Ovary (tissue), 9 donors: ENCODE measurements around the gene PPARA. TPM values are rescaled to one million over a fixed set of nuclear protein-coding genes. Genes with fewer than 3 reads are reported as not detected.

Experiments used
- DNase-seq, 5 donors: peaks; one replicate each; pipeline ENCODE4 v3.0.0-alpha.2; 2019 to 2020
- H3K27ac ChIP-seq, 2 donors: fragments of 200-600 bp; one replicate each; pipeline versions ENCODE4 v1.5.1 to v1.8.0; 2019 to 2022
- H3K27me3 ChIP-seq: fragments of 200-600 bp; one replicate; pipeline ENCODE4 v1.8.0; 2022
- H3K36me3 ChIP-seq: fragments of 200-600 bp; sonication (generic); one replicate; pipeline ENCODE4 v1.5.1; 2019
- H3K4me1 ChIP-seq: one replicate; pipeline ENCODE4 v1.8.1; 2013; ENCODE audit warnings: mild to moderate bottlenecking, moderate library complexity; ENCODE audit not compliant: insufficient read depth
- H3K4me3 ChIP-seq: fragments of 200-600 bp; sonication (generic); one replicate; pipeline ENCODE4 v1.5.1; 2017
- H3K9me3 ChIP-seq, 2 donors: fragments of 200-600 bp in 1 of 2; sonication (generic) in 1 of 2; one replicate each; pipeline versions ENCODE4 v1.5.1 to v1.8.1; 2013 to 2019; ENCODE audit warnings: mild to moderate bottlenecking in 1 of 2, moderate library complexity in 1 of 2
- CTCF ChIP-seq, 3 donors: fragments of 450-650 bp in 2 of 3; fragments of 200-600 bp in 1 of 3; IDR thresholded peaks; one replicate each; pipeline versions ENCODE4 v1.5.1 to v1.8.0; 2016 to 2022; ENCODE audit warnings: antibody characterized with exemption in 3 of 3, mild to moderate bottlenecking in 1 of 3
- EP300 ChIP-seq: sonication (generic); formaldehyde crosslinking; IDR thresholded peaks from one replicate; pipeline ENCODE4 v1.6.1; 2017; ENCODE audit warnings: antibody characterized with exemption
- POLR2A ChIP-seq: fragments of 450-650 bp; IDR thresholded peaks from one replicate; pipeline ENCODE4 v1.6.1; 2017; ENCODE audit warnings: antibody characterized with exemption, mild to moderate bottlenecking, moderate library complexity
- WGBS, 3 donors: extraction: QIAGEN DNeasy Blood & Tissue Kit in 1 of 3; methylation state at CpG; one replicate each; pipeline versions ENCODE4 v1.1.5 to v1.1.7; 2013 to 2017; 5-methylcytosine and 5-hydroxymethylcytosine counted together
- intact Hi-C, 4 donors: fragments of 100-400 bp; cut with DNase I; formaldehyde crosslinking; loops; one replicate each; pipeline versions ENCODE4 v1.11.0 to v1.15.1; 2022 to 2023
- polyA plus RNA-seq, 2 donors: library from polyadenylated mRNA; stranded (reverse); fragments of 200-250 nt in 1 of 2; fragments of 350-450 nt in 1 of 2; fragmentation: Illumina TruSeq in 1 of 2; extraction: RNeasy Lipid Tissue Mini Kit (QIAGEN cat#74804) in 1 of 2; gene quantifications; one replicate each; pipeline ENCODE4 v1.2.3, GENCODE V29; 2013 to 2014
- total RNA-seq, 7 donors: library from RNA; depleted of rRNA in 2 of 7; stranded (reverse); fragments of >200 nt in 2 of 7; fragmentation: NEBNext Ultra II Directional in 3 of 7; extraction: Animal tissue kit (Norgen Biotek cat#: 25700) in 3 of 7; gene quantifications; one replicate each; pipeline versions ENCODE4 v1.1.0 to v1.2.4, GENCODE V29; 2016 to 2023
- donor health status: DM: no; HTN: no; CAD: no; lungs with moderate emphysema.
- donor health status: DM: no; HTN: no; CAD: no.
- donor health status: Bipolar disorder and iron deficiency.
- donor health status: DM: yes; HTN: yes; CAD: no.
- donor health status: DM: no; HTN: no; CAD: no.
- donor health status: DM: yes; HTN: yes; CAD: no.

Gene PPARA
- total and polyA plus RNA-seq, 9 donors, result 9.7 to 41.0 (median 29.9) TPM

DNA sequence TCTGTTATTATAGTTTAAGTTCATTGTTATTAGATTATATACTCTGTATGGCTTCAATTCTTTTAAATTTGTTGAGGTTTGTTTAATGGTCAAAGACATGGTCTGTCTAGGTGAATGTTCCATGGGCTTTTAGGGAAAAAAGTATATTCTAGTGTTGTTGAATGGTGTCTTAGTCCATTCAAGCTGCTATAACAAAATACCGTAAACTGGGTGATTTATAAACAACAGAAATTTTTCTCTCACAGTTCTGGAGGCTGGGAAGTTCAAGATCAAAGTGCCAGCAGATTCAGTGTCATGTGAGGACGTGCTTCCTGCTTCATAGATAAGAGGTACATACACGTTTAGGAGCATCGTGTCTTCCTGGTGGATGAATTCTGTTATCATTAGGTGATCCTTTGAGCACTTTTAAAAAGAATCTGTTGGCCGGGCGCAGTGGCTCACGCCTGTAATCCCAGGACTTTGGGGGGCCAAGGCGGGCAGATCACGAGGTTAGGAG, 26.2 kb downstream of the PPARA start:
- DNase-seq, result no peak
- intact Hi-C loops, result no loop called here
- H3K4me3 ChIP-seq, result no peak overlapping the region
- H3K27me3 ChIP-seq, result no peaks in the 10 kb centered on the region
- TF ChIP-seq EP300 (no peak), POLR2A (no peak), CTCF (IDR thresholded peaks at IDR 0.05) (no peak)
- WGBS, 3 donors, result 89 to 93% (median 90%) methylated on average over 9 of the region's 9 CpGs
- peaks cover 10% of the 10 kb centered on the region for H3K4me1 ChIP-seq
- H3K9me3 ChIP-seq, result peaks cover 0 to 5% of the 10 kb centered on the region in 2 donors
- H3K27ac ChIP-seq, result no peak overlapping the region
- H3K36me3 ChIP-seq, result no peaks in the 10 kb centered on the region

GRCh38 chr22:46178755-46179505, 28.6 kb downstream of the PPARA start:
- no peak for DNase-seq
- Histone ChIP-seq H3K9me3 (peaks cover 0 to 5% of the 10 kb centered on the region in 2 donors), H3K27me3 (no peaks in the 10 kb centered on the region), H3K4me1 (no peaks in the 10 kb centered on the region), H3K4me3 (no peak overlapping the region), H3K36me3 (no peaks in the 10 kb centered on the region), H3K27ac (no peak overlapping the region)
- TF ChIP-seq CTCF (IDR thresholded peaks at IDR 0.05) (no peak), POLR2A (no peak), EP300 (no peak)
- 95 to 99% (median 96%) methylated on average over 4 of the region's 4 CpGs for WGBS, 3 donors
- intact Hi-C loops, result no loop called here

- no peak for TF ChIP-seq POLR2A
- no peak for TF ChIP-seq CTCF (IDR thresholded peaks at IDR 0.05)
- TF ChIP-seq EP300, result no peak
- intact Hi-C loops, result no loop called here
- Histone ChIP-seq H3K4me3 (no peak overlapping the region), H3K4me1 (no peaks in the 10 kb centered on the region), H3K36me3 (no peaks in the 10 kb centered on the region), H3K27me3 (no peaks in the 10 kb centered on the region), H3K27ac (no peak overlapping the region), H3K9me3 (peaks cover 0 to 5% of the 10 kb centered on the region in 2 donors)
- WGBS, 3 donors, result 90 to 100% (median 94%) methylated on average over 1 of the region's 1 CpG
- DNase-seq, result no peak
Measured at GRCh38 chr22:46179748-46180147, 29.4 kb downstream of the PPARA start.

- intact Hi-C loops, result no loop called here
- no peak for DNase-seq
- no peaks in the 10 kb centered on the region for H3K27me3 ChIP-seq
- no peak overlapping the region for H3K4me3 ChIP-seq
- H3K36me3 ChIP-seq, result no peaks in the 10 kb centered on the region
- no peaks in the 10 kb centered on the region for H3K4me1 ChIP-seq
- peaks cover 0 to 5% of the 10 kb centered on the region in 2 donors for H3K9me3 ChIP-seq
- WGBS, 3 donors, result 96% methylated on average over 12 of the region's 12 CpGs
- H3K27ac ChIP-seq, result no peak overlapping the region
- TF ChIP-seq EP300 (no peak), CTCF (IDR thresholded peaks at IDR 0.05) (no peak), POLR2A (no peak)
Measured at GRCh38 chr22:46180370-46181137, 30.2 kb downstream of the PPARA start.
